ENCODE data around the gene CSMD2.

The CSMD2 gene

GRCh38 chr1:33805988-33806387 is 359.0 kb downstream of the CSMD2 start:
- DNase-seq: no peak

- no peak for DNase-seq
Measured at GRCh38 chr1:33802268-33802667, 362.8 kb downstream of the CSMD2 start.

- DNase-seq: no peak
Measured at GRCh38 chr1:33797849-33798248, 367.2 kb downstream of the CSMD2 start.

- no peak for DNase-seq
Measured at GRCh38 chr1:33792651-33793050, 372.4 kb downstream of the CSMD2 start.

- DNase-seq: no peak
Measured at GRCh38 chr1:33792216-33792615, 372.8 kb downstream of the CSMD2 start.

GRCh38 chr1:33791251-33791650 is 373.8 kb downstream of the CSMD2 start:
- no peak for DNase-seq

- DNase-seq: no peak
Measured at GRCh38 chr1:33790577-33790976, 374.5 kb downstream of the CSMD2 start.

GRCh38 chr1:33784876-33785275 is 380.2 kb downstream of the CSMD2 start:
- DNase-seq: no peak

GRCh38 chr1:33782776-33783175 is 382.3 kb downstream of the CSMD2 start:
- DNase-seq: no peak

GRCh38 chr1:33781652-33782051 is 383.4 kb downstream of the CSMD2 start:
- no peak for DNase-seq

GRCh38 chr1:33777337-33777736 is 387.7 kb downstream of the CSMD2 start:
- no peak for DNase-seq

GRCh38 chr1:33768821-33769220 is 396.2 kb downstream of the CSMD2 start:
- no peak for DNase-seq

- no peak for DNase-seq
Measured at GRCh38 chr1:33768106-33768505, 396.9 kb downstream of the CSMD2 start.

- no peak for DNase-seq
Measured at GRCh38 chr1:33764149-33764548, 400.9 kb downstream of the CSMD2 start.

- DNase-seq: no peak
Measured at GRCh38 chr1:33763406-33763805, 401.6 kb downstream of the CSMD2 start.

- no peak for DNase-seq
Measured at GRCh38 chr1:33762962-33763361, 402.1 kb downstream of the CSMD2 start.

GRCh38 chr1:33762109-33762830 is 402.8 kb downstream of the CSMD2 start:
- DNase-seq: no peak

GRCh38 chr1:33758698-33759097 is 406.3 kb downstream of the CSMD2 start:
- DNase-seq: no peak

GRCh38 chr1:33753087-33753856 is 411.8 kb downstream of the CSMD2 start:
- no peak for DNase-seq

GRCh38 chr1:33745942-33746341 is 419.1 kb downstream of the CSMD2 start:
- DNase-seq: no peak

- no peak for DNase-seq
Measured at GRCh38 chr1:33743221-33743998, 421.6 kb downstream of the CSMD2 start.

GRCh38 chr1:33742663-33743062 is 422.4 kb downstream of the CSMD2 start:
- no peak for DNase-seq

- DNase-seq: no peak
Measured at GRCh38 chr1:33741749-33742148, 423.3 kb downstream of the CSMD2 start.
